ENCODE results near the gene HAO2.

The HAO2 gene

DNA sequence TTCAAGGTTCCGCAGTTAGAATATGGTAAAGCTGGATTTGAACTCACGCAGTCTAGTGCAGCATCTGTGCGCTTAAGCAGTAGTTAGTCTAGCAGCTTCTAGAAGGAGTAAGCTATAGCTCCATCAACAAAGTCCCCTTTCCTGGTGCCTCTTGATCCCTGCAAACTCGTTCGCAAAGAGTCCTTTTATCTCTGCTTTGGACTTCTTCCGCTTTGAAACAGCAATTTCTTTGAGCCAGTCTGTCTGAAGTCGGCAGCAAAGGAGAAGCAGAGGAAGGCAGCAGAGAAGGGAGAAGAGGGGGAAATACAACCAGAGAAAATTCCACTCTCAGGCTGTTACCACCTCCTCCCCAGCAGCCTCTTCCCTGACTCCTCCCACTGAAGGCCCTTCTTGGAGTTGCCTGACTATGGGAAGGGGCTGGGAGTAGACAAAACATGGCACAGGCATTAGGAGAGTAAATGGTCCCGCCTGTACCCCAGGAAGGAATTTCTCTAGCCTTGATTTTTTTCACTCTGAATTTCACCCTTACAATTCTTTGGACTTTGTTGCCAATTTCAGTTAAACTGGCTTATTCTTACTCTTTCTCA lies 72.2 kb downstream of the HAO2 start:
- no peak for DNase-seq (ENCODE audit: low read depth)

GRCh38 chr1:119442756-119443155 lies 74.2 kb downstream of the HAO2 start:
- no peak for DNase-seq (ENCODE audit: low read depth)

Data from fibroblast of gingiva (primary cell).